ENCODE measurements around the gene HFE. TPM values are rescaled to one million over a fixed set of nuclear protein-coding genes. Genes with fewer than 3 reads are reported as not detected.
"Not testable (repeated sequence)": the region's sequence is repeated elsewhere in the genome, so short reads cannot be mapped to it uniquely, and the experiment has no call there.

HFE gene
- total RNA-seq, 3 donors from 2014 or later (not counting 1 experiment from before 2014, with no cell fraction given): 1.5 to 2.3 (median 1.8) TPM

DNA sequence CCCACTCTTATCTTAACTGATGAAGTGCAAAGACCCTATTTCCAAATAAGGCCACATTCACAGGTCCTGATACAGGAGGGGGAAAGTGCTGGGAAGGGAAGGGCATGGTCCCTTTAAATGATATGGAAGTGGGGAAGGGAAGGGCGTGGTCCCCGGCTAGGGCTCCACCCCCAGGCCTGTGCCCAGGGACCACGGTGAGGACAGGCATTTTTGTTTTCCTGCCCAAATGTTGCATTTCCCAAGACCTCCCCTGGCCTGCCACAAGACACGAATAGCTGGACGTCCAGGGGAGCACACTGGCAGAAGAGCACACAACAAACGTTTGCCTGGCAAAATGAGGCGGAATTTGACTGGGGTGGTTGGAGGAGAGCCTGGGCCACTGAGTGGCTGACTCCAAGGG is 16.1 kb upstream of the HFE start:
- intact Hi-C loops (cut with micrococcal nuclease): no loop called here
- ATAC-seq: no peak
- no peaks in the 10 kb centered on the region for H3K36me3 Mint-ChIP-seq

DNA sequence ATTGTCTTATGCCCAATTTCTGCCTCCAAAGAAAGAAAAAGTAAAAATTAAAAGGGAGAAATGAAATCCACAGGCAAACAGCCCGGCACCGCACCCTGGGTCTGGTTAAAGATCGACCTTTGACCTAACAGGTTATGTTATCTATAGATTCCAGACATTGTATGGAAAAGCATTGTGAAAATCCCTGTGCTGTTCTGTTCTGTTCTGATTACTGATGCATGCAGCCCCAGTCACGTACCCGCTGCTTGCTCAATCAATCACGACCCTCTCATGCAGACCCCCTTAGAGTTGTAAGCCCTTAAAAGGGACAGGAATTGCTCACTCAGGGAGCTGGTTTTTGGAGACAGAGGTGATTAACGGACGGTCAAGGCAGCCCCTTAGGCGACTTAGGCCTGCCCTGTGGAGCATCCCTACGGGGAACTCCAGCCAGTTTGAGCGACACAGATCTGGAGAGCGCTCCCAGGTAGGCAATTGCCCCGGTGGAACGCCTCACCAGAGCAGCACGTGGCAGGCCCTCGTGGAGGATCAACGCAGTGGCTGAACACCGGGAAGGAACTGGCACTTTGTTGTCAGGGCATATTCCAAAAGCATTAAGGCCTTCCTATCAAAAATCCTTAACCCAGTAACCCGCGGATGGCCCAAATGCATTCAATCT is 12.0 kb upstream of the HFE start:
- no peaks in the 10 kb centered on the region for H3K27me3 ChIP-seq (ENCODE audit: control insufficient read depth, insufficient read depth, low read length)
- DNase-seq: no peak
- H3K36me3 Mint-ChIP-seq: no peaks in the 10 kb centered on the region

More for the DNA sequence above, 16.1 kb upstream of the HFE start:
- no peak for DNase-seq
- H3K4me3 Mint-ChIP-seq: no peak overlapping the region
- no peaks in the 10 kb centered on the region for H3K4me1 ChIP-seq (ENCODE audit: control insufficient read depth, insufficient read depth, low read length)
- H3K27ac Mint-ChIP-seq: no peak overlapping the region
- H3K27me3 ChIP-seq (ENCODE audit: control insufficient read depth, insufficient read depth, low read length): no peaks in the 10 kb centered on the region
- H3K9me3 Mint-ChIP-seq: no peaks in the 10 kb centered on the region
- H3K4me1 Mint-ChIP-seq: peaks cover under 1% of the 10 kb centered on the region in 2 donors
- TF ChIP-seq, protein P1, sequence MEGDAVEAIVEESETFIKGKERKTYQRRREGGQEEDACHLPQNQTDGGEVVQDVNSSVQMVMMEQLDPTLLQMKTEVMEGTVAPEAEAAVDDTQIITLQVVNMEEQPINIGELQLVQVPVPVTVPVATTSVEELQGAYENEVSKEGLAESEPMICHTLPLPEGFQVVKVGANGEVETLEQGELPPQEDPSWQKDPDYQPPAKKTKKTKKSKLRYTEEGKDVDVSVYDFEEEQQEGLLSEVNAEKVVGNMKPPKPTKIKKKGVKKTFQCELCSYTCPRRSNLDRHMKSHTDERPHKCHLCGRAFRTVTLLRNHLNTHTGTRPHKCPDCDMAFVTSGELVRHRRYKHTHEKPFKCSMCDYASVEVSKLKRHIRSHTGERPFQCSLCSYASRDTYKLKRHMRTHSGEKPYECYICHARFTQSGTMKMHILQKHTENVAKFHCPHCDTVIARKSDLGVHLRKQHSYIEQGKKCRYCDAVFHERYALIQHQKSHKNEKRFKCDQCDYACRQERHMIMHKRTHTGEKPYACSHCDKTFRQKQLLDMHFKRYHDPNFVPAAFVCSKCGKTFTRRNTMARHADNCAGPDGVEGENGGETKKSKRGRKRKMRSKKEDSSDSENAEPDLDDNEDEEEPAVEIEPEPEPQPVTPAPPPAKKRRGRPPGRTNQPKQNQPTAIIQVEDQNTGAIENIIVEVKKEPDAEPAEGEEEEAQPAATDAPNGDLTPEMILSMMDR (IDR thresholded peaks at IDR 0.05): no peak
- H3K27me3 Mint-ChIP-seq (ENCODE audit: low read depth in 2 of 2): peaks cover 0 to 12% of the 10 kb centered on the region in 2 donors
- WGBS (ENCODE audit: insufficient coverage): 75% methylated on average over 7 of the region's 7 CpGs
- no peak overlapping the region for H3K27ac ChIP-seq (ENCODE audit: low read length)
- H3K9me3 ChIP-seq (ENCODE audit: control insufficient read depth, insufficient read depth, low read length): no peaks in the 10 kb centered on the region
- no peak overlapping the region for H3K4me3 ChIP-seq (ENCODE audit: low read length)
- H3K36me3 ChIP-seq (ENCODE audit: control insufficient read depth, insufficient read depth, low read length): no peaks in the 10 kb centered on the region

GRCh38 chr6:26078066-26078465 is 9.2 kb upstream of the HFE start:
- 57% methylated on average over 1 of the region's 3 CpGs for WGBS (ENCODE audit: insufficient coverage)
- H3K27me3 ChIP-seq (ENCODE audit: control insufficient read depth, insufficient read depth, low read length); H3K36me3 ChIP-seq (ENCODE audit: control insufficient read depth, insufficient read depth, low read length); H3K9me3 Mint-ChIP-seq; H3K27ac ChIP-seq (ENCODE audit: low read length); H3K4me1 Mint-ChIP-seq; H3K4me1 ChIP-seq (ENCODE audit: control insufficient read depth, insufficient read depth, low read length); H3K27ac Mint-ChIP-seq; H3K4me3 ChIP-seq (ENCODE audit: low read length); H3K27me3 Mint-ChIP-seq (ENCODE audit: low read depth in 2 of 2); DNase-seq; H3K4me3 Mint-ChIP-seq; ATAC-seq; intact Hi-C loops (cut with micrococcal nuclease); H3K9me3 ChIP-seq (ENCODE audit: control insufficient read depth, insufficient read depth, low read length): not testable (repeated sequence)
- peaks cover 11% of the 10 kb centered on the region for H3K36me3 Mint-ChIP-seq

More for the DNA sequence above, 12.0 kb upstream of the HFE start:
- H3K4me3 Mint-ChIP-seq: no peak overlapping the region
- 93% methylated on average over 20 of the region's 20 CpGs for WGBS (ENCODE audit: insufficient coverage)
- intact Hi-C loops (cut with micrococcal nuclease): no loop called here
- no peak overlapping the region for H3K4me3 ChIP-seq (ENCODE audit: low read length)
- H3K9me3 Mint-ChIP-seq: no peaks in the 10 kb centered on the region
- no peak for ATAC-seq
- H3K9me3 ChIP-seq (ENCODE audit: control insufficient read depth, insufficient read depth, low read length): no peaks in the 10 kb centered on the region
- H3K36me3 ChIP-seq (ENCODE audit: control insufficient read depth, insufficient read depth, low read length): no peaks in the 10 kb centered on the region
- no peaks in the 10 kb centered on the region for H3K4me1 ChIP-seq (ENCODE audit: control insufficient read depth, insufficient read depth, low read length)
- TF ChIP-seq, protein P1 (IDR thresholded peaks at IDR 0.05): no peak
- no peak overlapping the region for H3K27ac Mint-ChIP-seq
- H3K27ac ChIP-seq (ENCODE audit: low read length): no peak overlapping the region
- H3K27me3 Mint-ChIP-seq (ENCODE audit: low read depth in 2 of 2): peaks cover 0 to 7% of the 10 kb centered on the region in 2 donors
- no peaks in the 10 kb centered on the region for H3K4me1 Mint-ChIP-seq

- H3K27ac ChIP-seq (ENCODE audit: low read length); H3K27me3 ChIP-seq (ENCODE audit: control insufficient read depth, insufficient read depth, low read length); H3K36me3 ChIP-seq (ENCODE audit: control insufficient read depth, insufficient read depth, low read length); DNase-seq; H3K4me3 Mint-ChIP-seq; H3K9me3 ChIP-seq (ENCODE audit: control insufficient read depth, insufficient read depth, low read length); H3K4me1 ChIP-seq (ENCODE audit: control insufficient read depth, insufficient read depth, low read length); H3K9me3 Mint-ChIP-seq; ATAC-seq; H3K4me3 ChIP-seq (ENCODE audit: low read length); H3K27ac Mint-ChIP-seq; intact Hi-C loops (cut with micrococcal nuclease); H3K4me1 Mint-ChIP-seq; H3K27me3 Mint-ChIP-seq (ENCODE audit: low read depth in 2 of 2): not testable (repeated sequence)
- WGBS (ENCODE audit: insufficient coverage): 100% methylated on average over 2 of the region's 3 CpGs
- peaks cover 11% of the 10 kb centered on the region for H3K36me3 Mint-ChIP-seq
Observed at GRCh38 chr6:26081096-26081495, 6.1 kb upstream of the HFE start.

Data from natural killer cell (primary cell).